NK-92 (cell line): Measurements from ENCODE around the gene AADAC.
"Not testable (repeated sequence)": the region's sequence is repeated elsewhere in the genome, so short reads cannot be mapped to it uniquely, and the experiment has no call there.

Source experiments
- DNase-seq: peaks from one replicate; lab custom pipeline; 2025; ENCODE audit not compliant: unreplicated experiment; lab: John Stamatoyannopoulos, UW

The AADAC gene

DNA sequence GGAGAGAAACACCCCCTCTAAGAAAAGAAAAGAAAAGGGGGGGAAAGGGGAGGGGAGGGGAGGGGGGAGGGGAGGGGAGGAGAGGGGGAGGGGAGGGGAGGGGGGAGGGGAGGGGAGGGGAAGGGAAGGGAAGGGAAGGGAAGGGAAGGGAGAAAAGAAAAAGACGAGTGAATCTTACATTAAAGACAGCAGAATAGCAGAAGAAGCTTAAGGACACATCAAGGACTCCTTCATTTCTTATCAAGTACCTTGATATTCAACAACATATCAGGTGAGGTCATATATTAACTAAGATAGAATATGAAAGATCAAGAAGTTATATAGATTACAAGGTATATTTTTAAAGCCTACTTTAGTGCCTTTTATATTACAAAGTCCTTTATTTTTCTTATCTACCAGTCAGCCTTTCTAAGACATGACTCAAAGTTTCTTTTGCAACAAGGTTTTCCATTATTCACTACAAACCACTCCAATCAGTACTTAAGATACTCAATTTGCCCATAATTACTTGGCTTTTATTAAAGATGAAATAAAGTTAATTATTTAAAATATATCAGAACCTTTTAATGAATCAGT lies 17.7 kb upstream of the AADAC start:
- no peak for DNase-seq

DNA sequence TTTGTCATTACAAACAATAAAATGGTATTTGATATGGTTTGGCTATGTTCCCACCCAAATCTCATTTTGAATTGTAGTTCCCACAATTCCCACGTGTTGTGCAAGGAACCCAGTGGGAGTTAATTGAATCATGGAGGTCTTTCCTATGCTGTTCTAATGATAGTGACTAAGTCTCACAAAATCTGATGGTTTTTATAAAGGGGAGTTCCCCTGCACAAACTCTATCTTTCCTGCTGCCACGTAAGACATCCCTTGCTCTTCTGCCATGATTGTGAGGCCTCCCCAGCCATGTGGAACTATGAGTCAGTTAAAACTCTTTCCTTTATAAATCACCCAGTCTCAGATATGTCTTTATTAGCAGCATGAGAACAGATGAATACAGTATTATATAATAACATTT lies 15.4 kb upstream of the AADAC start:
- DNase-seq = no peak

DNA sequence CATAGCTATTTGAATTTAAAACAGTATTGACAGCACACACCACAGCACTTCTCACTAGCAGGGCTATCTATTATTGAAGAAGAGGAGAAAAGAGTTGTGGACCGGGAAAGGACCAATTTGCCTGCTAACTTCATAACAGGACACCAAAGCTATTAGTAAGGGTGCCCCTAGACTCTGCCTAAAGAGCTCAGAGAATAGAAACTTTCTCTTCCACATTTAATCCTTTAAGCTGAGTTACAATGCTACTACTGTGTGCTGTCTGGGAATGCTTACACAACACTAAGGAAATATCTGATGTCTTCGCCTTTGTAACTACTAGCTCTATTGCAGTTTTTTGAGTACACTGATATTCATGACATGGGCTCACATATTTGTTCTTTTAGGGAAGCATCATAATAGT lies 13.5 kb upstream of the AADAC start:
- no peak for DNase-seq

DNA sequence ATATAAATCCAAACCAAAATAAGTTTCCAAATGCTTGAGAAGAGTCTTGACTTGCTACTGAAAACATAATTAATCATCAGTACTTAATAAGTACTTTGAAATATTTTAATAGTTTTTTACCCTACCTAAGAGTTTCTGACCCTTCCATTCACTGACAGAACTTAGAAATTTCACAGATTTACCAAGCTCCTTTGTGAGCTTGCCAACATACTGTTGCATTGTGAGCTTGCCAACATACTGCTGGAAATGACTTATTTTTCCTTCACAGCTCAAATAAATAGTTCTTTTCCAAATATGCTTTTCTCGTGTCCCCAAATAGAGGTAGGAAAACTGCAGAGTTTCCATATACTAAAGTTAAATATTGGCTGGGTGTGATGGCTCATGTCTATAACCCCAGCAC lies 9.6 kb upstream of the AADAC start:
- DNase-seq = no peak

DNA sequence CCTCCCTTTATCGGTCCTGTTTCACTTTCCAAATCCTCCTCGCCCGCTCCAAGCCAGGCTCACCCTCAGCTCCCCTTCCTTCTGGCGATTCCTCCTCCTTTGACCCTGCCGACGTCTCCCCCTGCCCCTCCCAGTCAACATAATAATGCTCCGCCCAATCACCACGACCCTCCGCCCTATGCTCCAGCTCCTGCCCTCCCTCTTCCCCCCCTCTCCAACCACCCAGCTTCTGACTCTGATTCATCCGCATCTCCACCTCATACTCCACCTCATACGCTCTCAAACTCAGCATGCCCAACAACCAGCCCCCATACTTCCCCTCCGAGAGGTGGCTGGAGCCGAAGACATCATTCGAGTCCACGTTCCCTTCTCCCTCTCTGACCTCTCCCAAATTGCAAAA lies 7.1 kb upstream of the AADAC start:
- no peak for DNase-seq

DNA sequence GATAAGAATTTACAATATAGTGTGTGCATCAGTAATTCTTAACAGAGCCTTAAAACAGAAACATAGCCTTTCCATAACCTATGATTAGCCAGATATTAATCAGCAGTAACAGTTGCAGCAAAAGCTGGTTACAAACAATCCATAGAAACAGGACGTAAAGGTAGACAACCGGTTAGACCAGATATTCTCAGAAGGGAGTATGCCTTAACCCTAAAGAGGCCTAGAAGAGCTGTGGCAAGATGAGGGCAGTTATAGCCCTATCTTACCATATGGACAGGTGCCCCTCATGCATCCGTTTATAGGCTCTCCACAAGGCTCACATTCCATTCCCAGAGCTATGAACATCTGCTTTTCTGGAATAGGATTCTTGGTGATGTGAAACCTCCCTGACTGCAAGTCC lies 5.0 kb upstream of the AADAC start:
- not testable (repeated sequence) for DNase-seq

DNA sequence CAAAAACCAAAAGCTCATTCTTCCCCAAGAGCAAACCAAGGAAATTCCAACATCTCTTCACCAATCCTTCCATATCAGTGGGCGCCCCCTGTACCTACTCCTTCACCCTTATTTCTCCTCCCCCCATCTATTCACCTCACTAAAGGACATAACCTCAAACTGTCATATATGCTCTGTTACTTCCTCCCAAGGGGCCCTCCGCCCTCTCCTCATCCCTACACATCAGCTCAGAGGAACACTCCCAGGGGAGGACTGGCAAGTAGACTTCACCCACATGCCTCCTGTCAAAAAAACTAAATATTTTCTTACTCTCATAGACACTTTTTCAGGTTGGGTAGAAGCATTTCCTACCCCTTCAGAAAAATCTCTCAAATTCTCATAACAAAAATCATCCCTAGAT lies 2.4 kb upstream of the AADAC start:
- DNase-seq = no peak

DNA sequence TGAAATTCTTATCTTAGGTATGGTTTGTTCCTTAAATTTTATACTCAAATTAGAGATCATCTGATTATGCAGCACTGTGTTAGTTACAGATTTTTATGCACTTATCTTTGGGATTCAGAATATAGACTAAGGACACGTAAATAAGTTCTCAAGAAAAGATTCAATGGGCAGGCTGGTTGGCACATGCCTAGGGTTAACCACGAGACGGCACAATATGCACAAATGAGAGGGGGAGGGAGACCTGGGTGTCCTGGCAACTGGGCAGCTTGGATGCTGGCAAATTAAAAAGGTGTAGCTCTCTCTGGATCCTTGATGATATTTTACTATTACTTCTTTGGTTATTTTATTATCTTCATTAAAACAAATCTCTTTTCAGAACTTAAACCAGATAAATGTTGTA lies 672 bp downstream of the AADAC start:
- no peak for DNase-seq

DNA sequence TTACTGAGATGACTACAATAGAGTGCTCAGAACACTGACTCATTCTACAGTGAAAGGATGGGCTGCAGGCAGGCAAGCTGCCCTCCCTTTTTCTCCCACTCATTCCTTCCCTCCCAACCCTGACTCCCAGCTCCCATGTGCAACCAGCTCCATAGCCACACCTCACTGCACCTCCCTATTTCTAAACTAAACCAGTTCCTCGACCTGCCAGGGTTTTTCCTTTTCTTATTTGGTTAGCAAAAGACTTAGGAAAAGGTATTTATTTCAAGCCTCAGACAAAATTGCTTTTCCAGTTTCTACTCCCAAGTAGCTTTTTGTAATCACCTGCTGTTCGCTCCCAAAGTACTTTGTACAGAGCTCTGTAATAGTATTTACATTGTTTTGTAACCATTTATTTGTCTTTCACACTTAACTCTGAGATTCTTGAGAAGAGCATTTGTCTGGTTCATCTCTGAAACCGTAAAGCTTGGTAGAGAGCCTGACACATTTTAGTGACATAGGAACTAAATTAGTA lies 2.2 kb downstream of the AADAC start:
- no peak for DNase-seq

DNA sequence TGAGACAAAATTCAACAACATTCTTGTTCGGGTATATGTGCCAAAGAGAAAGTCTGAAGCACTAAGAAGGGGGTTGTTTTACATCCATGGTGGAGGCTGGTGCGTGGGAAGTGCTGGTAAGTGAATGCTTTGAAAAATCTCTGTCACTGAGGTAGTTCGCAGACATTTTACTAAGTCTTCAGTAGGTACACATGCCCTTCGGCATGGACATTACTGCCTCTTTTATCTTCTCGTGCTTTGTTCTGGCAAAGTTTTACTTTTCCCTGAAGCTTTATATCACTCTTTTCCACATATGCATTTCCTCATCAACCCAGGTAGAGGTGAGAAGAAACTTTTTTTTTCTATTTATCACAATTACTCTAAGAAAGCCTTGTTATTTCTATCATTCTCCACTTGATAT lies 3.6 kb downstream of the AADAC start:
- no peak for DNase-seq

DNA sequence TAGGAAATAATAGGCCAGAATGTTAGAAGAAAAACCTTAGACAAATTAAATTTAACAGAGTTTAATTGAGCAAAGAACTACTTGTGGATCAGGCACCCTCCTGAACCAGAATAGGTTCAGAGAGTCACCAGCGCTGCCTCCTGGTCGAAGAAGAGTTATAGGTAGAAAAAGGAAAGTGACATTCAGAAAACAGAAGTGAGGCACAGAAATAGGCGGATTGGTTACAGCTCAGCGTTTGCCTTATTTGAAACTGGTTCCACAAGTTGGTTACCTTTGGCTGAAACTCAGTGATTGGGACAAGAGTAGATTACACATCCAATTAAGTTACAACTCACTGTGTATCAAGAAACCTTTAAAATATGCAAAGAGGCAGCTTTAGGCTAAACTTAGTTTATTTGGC lies 4.4 kb downstream of the AADAC start:
- DNase-seq = no peak

DNA sequence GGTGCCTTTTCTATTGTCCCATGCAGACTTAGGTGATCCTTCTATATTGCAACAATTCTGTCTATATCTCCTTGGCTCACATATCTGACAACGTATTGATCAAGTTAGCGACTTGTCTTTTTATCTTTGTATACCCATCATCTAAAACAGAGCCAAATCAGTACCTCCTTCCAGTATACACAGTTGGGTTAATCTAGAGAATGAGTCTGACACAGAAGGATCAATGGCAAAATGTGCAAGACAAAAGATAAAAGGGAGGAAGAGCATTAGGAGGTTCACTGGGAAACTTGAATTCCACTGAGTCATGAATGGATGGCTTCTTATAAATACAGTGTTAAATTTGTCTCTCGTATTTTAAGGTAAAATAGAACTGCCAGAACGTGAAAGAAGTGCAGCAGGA lies 6.0 kb downstream of the AADAC start:
- DNase-seq = no peak

DNA sequence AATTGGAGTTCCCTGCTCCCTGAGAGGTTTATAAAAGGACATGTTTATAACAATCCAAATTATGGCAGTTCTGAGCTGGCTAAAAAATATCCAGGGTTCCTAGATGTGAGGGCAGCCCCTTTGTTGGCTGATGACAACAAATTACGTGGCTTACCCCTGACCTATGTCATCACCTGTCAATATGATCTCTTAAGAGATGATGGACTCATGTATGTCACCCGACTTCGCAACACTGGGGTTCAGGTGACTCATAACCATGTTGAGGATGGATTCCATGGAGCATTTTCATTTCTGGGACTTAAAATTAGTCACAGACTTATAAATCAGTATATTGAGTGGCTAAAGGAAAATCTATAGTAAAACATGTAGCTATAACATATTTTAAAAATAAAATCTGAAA lies 13.9 kb downstream of the AADAC start:
- no peak for DNase-seq

DNA sequence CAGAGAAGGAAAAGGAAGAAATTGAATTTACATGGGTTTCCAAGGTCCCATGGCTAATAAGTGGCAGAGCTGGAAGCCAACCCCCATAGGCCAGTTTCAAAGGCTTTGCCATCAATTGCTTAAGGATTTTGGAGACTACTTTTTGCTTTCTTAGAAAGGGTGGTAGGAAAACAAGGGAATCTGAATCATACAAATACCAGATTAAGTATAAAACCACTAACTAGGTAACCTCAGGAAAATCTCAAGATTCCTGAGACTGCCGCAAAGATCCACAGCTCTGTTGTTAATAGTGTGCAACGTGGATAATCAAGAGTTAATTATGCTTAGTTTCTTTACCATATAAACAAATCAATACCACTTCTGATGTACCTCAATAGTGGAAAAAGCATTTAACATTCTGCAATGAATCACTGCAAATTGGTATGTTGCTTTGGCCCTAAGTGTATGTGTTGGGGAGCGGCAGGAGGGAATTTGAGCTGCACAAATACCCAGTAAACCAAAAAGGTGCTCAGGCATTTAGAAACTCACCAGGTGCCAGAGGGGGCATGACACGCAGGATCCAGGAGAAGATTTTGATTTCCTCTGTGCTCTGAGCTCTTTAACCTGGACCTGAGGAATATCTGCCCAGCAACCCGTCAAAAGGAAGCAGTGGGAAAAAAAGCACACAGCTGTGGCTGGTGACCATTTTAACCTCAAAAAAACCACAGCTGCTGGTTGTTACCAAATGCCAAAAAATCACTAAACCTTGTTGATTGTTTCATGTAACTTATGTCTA lies 22.0 kb downstream of the AADAC start:
- no peak for DNase-seq

DNA sequence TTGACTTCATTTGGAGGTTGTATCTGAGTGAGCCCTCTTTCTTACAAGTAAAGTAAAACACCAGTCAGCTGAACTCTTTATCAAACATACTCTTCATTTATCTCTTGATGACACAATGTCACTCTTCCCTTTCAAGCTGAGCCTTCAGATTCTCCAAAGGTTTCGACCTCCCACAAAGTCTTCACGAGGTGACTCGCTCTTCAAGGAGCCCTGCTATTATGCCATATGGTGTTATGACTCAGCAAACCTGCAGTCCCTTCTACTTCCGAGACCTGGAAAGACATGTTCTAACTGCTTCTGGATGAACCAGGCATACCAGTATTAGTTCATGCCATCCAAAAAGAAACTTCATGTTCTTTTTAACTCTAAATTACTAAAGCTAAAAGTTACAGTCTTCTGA lies 23.1 kb downstream of the AADAC start:
- DNase-seq = no peak

DNA sequence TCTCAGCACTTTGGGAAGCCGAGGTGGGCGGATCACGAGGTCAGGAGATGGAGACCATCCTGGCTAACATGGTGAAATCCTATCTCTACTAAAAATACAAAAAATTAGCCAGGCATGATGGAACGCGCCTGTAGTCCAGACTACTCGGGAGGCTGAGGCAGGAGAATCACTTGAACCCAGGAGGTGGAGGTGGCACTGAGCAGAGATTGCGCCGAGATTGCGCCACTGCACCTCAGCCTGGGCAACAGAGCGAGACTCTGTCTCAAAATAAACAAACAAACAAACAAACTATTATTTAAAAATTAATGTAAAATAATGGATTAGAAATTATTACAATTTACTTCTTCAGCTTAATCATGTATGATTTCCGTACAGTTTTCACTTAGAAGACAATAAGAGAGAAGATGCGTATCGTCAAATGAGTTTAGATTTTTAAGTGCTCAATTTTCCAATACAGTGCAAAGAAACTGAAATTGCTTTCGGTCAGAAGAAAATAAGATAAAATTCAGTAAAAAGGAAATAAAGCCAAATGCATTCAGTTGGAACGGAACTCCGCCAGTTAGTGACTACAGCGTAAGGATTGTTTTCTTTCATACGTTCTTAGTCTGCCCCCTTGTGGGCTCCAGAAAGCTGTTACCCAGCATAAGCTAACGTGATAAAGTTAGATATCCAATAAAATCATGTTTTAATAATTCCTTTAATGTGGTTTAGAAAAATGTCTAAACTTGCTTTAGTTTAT lies 24.8 kb downstream of the AADAC start:
- no peak for DNase-seq

DNA sequence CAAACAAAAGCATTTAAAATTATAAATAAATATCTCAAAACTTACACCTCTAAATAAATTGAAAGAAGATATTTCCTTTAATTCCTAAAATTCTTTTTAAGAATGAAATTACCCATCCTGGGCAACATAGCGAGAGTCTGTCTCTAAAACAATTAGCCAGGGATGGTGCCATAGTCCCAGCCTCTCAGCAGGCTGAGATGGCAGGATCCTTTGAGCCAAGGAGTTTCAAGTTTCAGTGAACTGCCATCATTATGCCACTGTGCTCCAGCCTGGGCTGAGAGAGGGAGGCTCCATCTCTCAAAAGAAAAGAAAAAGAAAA lies 25.4 kb downstream of the AADAC start:
- no peak for DNase-seq

DNA sequence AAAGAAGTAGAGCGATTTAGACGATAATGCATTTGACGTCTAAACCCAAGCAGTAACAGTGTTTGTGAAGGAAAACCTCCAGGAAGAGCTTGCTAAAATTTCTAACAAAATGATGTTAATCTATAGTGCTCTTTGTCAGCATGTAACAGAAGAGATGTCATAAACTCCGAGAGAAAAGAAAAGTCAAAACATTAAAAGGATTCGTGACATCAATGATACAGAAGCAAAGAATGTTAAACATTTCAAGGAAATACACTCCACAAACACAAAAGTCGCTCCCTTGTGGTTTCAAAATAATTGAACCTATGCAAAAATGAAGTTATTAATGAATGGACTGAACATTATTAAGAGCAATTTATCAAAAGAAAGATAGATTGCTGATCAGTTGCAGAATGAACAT lies 27.9 kb downstream of the AADAC start:
- DNase-seq = no peak

DNA sequence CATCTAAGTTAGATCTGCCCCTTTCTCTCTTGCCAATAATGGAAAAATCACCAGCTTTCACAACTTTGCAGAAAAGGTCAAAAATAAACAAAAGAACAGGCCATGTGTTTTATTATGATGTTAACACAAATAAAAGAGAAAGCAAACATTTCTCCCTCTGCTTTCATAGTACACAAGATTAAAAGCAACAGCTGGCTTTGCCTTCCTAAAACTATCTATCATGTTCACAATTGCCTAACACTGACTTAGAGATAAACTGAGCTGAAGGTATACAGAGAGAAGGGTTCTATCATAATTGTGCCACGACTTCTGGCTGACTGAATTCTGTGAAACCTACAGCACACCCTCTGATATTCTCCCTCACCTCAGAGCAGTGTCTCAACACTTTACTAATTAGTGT lies 29.4 kb downstream of the AADAC start:
- DNase-seq = no peak

DNA sequence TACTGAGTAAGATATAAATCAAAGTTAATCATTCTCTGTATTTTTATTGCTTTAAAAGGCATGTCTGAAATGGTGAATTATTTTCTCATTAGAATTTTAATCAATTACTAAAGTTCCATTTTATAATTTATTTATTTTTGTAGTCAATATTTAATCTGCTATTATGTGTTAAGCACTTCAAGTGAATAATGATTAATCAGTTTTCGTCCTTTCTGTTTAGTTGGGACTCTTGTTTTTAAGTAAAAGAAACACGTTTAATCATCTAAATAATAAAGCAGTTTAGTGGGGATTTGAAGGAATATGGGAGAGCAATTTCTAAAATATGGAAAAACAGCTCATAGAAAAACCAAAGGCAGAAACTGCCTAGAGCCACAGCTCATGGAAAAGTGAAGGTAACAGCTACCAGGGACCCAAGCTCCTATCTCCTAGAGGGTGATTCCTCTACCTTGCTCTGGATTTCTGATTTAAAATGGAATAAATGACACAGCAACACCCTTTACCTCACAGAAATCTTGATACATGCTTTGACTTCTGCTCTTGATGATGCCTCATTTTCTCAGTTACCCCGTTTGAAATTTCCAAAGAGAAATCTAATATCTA lies 31.5 kb downstream of the AADAC start:
- no peak for DNase-seq

DNA sequence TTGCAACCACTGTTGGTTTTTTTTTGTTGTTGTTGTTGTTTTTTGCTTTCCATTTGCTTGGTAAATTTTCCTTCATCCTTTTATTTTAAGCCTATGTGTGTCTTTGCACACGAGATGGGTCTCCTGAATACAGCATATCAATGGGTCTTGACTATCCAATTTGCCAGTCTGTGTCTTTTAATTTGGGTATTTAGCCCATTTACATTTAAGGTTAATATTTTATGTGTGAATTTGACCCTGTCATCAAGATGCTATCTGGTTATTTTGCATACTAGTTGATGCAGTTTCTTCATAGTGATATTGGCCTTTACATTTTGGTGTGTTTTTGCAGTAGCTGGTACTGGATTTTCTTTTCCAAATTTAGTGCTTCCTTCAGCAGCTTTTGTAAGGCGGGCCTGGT lies 36.1 kb downstream of the AADAC start:
- DNase-seq = not testable (repeated sequence)
